K562 (cell line): ENCODE measurements around the gene CAMK2D.

Experiments used
- GABPA ChIP-seq: fragments of 200-800 bp; sonication (Bioruptor generic); conservative IDR thresholded peaks from 2 replicates; pipeline ENCODE4 v1.6.1; 2016; ENCODE audit warnings: low read depth, missing genetic modification characterization, missing compliant biosample characterization
- JUND ChIP-seq, 2 experiments: IDR thresholded peaks; 2 replicates in 1 of 2; 3 replicates in 1 of 2; pipeline ENCODE4 v1.6.1; 2011; ENCODE audit warnings: borderline replicate concordance in 2 of 2, low read depth in 2 of 2, low read length in 2 of 2, improper control_type of control experiment in 1 of 2, missing biosample characterization in 1 of 2, missing genetic modification characterization in 1 of 2, missing genetic modification reagents in 1 of 2
- MYNN ChIP-seq, 2 experiments: sonication (generic); formaldehyde crosslinking in 1 of 2; IDR thresholded peaks; 2 replicates each; pipeline versions ENCODE4 v1.5.0 to v1.6.1; 2016 to 2020; ENCODE audit warnings: antibody characterized with exemption in 1 of 2, missing genetic modification reagents in 1 of 2
- NCOA1 ChIP-seq: fragments of 450-650 bp; IDR thresholded peaks from 2 replicates; pipeline ENCODE4 v1.6.1; 2016; ENCODE audit warnings: low read depth
- POLR2A ChIP-seq: fragments of 450-650 bp; conservative IDR thresholded peaks from 2 replicates; pipeline ENCODE4 v1.6.1; 2016
- PTRF ChIP-seq: fragments of 450-650 bp; IDR thresholded peaks from 2 replicates; pipeline ENCODE4 v1.6.1; 2016; ENCODE audit warnings: mild to moderate bottlenecking, missing genetic modification characterization, missing compliant biosample characterization
- SMARCA5 ChIP-seq: fragments of 450-650 bp; IDR thresholded peaks from 2 replicates; pipeline ENCODE4 v1.6.1; 2016
- SMC3 ChIP-seq: conservative IDR thresholded peaks from 2 replicates; pipeline ENCODE4 v1.6.1; 2011; ENCODE audit warnings: low read depth, low read length, improper control_type of control experiment; ENCODE audit not compliant: insufficient read depth
- TFAP4 ChIP-seq: sonication (generic); formaldehyde crosslinking; IDR thresholded peaks from 2 replicates; pipeline ENCODE4 v1.8.0; 2022; ENCODE audit warnings: missing genetic modification reagents, mild to moderate bottlenecking, moderate library complexity, borderline replicate concordance
- ZFX ChIP-seq: sonication (generic); formaldehyde crosslinking; IDR thresholded peaks from 2 replicates; pipeline ENCODE4 v1.8.0; 2022; ENCODE audit warnings: mild to moderate bottlenecking, missing genetic modification reagents, moderate library complexity
- TF ChIP-seq, protein P1 (sequence below): sonication (generic); formaldehyde crosslinking; IDR thresholded peaks from 2 replicates; pipeline ENCODE4 v1.8.1; 2023; ENCODE audit warnings: missing genetic modification reagents, mild to moderate bottlenecking, borderline replicate concordance
- TF ChIP-seq, protein P2 (sequence below): fragments of 250-450 bp; sonication (Bioruptor Pico); IDR thresholded peaks from 2 replicates; pipeline ENCODE4 v1.5.0; 2020; ENCODE audit warnings: mild to moderate bottlenecking

GRCh38 chr4:113434247-113434587 is 327.3 kb downstream of the CAMK2D start:
- TF ChIP-seq, protein P1, sequence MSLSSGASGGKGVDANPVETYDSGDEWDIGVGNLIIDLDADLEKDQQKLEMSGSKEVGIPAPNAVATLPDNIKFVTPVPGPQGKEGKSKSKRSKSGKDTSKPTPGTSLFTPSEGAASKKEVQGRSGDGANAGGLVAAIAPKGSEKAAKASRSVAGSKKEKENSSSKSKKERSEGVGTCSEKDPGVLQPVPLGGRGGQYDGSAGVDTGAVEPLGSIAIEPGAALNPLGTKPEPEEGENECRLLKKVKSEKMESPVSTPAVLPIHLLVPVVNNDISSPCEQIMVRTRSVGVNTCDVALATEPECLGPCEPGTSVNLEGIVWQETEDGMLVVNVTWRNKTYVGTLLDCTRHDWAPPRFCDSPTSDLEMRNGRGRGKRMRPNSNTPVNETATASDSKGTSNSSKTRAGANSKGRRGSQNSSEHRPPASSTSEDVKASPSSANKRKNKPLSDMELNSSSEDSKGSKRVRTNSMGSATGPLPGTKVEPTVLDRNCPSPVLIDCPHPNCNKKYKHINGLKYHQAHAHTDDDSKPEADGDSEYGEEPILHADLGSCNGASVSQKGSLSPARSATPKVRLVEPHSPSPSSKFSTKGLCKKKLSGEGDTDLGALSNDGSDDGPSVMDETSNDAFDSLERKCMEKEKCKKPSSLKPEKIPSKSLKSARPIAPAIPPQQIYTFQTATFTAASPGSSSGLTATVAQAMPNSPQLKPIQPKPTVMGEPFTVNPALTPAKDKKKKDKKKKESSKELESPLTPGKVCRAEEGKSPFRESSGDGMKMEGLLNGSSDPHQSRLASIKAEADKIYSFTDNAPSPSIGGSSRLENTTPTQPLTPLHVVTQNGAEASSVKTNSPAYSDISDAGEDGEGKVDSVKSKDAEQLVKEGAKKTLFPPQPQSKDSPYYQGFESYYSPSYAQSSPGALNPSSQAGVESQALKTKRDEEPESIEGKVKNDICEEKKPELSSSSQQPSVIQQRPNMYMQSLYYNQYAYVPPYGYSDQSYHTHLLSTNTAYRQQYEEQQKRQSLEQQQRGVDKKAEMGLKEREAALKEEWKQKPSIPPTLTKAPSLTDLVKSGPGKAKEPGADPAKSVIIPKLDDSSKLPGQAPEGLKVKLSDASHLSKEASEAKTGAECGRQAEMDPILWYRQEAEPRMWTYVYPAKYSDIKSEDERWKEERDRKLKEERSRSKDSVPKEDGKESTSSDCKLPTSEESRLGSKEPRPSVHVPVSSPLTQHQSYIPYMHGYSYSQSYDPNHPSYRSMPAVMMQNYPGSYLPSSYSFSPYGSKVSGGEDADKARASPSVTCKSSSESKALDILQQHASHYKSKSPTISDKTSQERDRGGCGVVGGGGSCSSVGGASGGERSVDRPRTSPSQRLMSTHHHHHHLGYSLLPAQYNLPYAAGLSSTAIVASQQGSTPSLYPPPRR (CRISPR knock-in tag) = no peak
- TF ChIP-seq SMARCA5 (no peak), POLR2A (no peak), GABPA (tag) (no peak), JUND (IDR thresholded peaks at IDR 0.05; ENCODE audit: borderline replicate concordance, low read depth, low read length) (no peak), JUND (tag; IDR thresholded peaks at IDR 0.05; ENCODE audit: borderline replicate concordance, low read depth, low read length) (no peak), SMC3 (no peak), TFAP4 (no peak), PTRF (tag) (no peak), MYNN (IDR thresholded peaks at IDR 0.05) (no peak), MYNN (CRISPR knock-in tag; IDR thresholded peaks at IDR 0.05) (no peak), NCOA1 (no peak), ZFX (CRISPR knock-in tag) (no peak)
- TF ChIP-seq, protein P2, sequence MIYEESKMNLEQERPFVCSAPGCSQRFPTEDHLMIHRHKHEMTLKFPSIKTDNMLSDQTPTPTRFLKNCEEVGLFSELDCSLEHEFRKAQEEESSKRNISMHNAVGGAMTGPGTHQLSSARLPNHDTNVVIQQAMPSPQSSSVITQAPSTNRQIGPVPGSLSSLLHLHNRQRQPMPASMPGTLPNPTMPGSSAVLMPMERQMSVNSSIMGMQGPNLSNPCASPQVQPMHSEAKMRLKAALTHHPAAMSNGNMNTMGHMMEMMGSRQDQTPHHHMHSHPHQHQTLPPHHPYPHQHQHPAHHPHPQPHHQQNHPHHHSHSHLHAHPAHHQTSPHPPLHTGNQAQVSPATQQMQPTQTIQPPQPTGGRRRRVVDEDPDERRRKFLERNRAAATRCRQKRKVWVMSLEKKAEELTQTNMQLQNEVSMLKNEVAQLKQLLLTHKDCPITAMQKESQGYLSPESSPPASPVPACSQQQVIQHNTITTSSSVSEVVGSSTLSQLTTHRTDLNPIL (CRISPR knock-in tag) = no peak
